Parathyroid adenoma (tissue), 2 donors: ENCODE measurements around the gene COL18A1.

ENCODE experiments used
- H2AFZ ChIP-seq: fragments of 300-600 bp; sonication (generic); one replicate; pipeline ENCODE4 v1.7.0; 2017; ENCODE audit warnings: antibody characterized with exemption, mild to moderate bottlenecking
- H3K27ac ChIP-seq: fragments of 300-600 bp; sonication (generic); one replicate; pipeline ENCODE4 v1.7.0; 2017
- H3K27me3 ChIP-seq: fragments of 300-600 bp; sonication (generic); one replicate; pipeline ENCODE4 v1.7.0; 2017; ENCODE audit warnings: low read length; ENCODE audit not compliant: control insufficient read depth, insufficient read depth
- H3K36me3 ChIP-seq: fragments of 300-600 bp; sonication (generic); one replicate; pipeline ENCODE4 v1.7.0; 2017; ENCODE audit warnings: low read length; ENCODE audit not compliant: control insufficient read depth, insufficient read depth
- H3K4me1 ChIP-seq: fragments of 300-600 bp; sonication (generic); one replicate; pipeline ENCODE4 v1.7.0; 2017; ENCODE audit warnings: control low read depth
- H3K4me2 ChIP-seq: fragments of 300-600 bp; sonication (generic); one replicate; pipeline ENCODE4 v1.7.0; 2017; ENCODE audit warnings: low read length
- H3K4me3 ChIP-seq: fragments of 300-600 bp; sonication (generic); one replicate; pipeline ENCODE4 v1.7.0; 2017; ENCODE audit warnings: low read depth, low read length
- H3K79me2 ChIP-seq: fragments of 300-600 bp; sonication (generic); one replicate; pipeline ENCODE4 v1.7.0; 2017; ENCODE audit warnings: control low read depth
- H3K9ac ChIP-seq: fragments of 300-600 bp; sonication (generic); one replicate; pipeline ENCODE4 v1.7.0; 2017; ENCODE audit warnings: mild to moderate bottlenecking
- H3K9me3 ChIP-seq: fragments of 300-600 bp; sonication (generic); one replicate; pipeline ENCODE4 v1.7.0; 2017; ENCODE audit warnings: low read length; ENCODE audit not compliant: control insufficient read depth
- CTCF ChIP-seq: fragments of 300-600 bp; sonication (generic); IDR thresholded peaks from one replicate; pipeline ENCODE4 v1.7.0; 2017; ENCODE audit warnings: antibody characterized with exemption, mild to moderate bottlenecking
- donor health status: primary hyperparathyroidism.

Gene COL18A1

GRCh38 chr21:45511661-45512431 lies 106.9 kb downstream of the COL18A1 start:
- Histone ChIP-seq H3K27ac (no peak overlapping the region), H3K27me3 (no peaks in the 10 kb centered on the region), H3K4me1 (no peaks in the 10 kb centered on the region), H3K9me3 (no peaks in the 10 kb centered on the region), H3K4me3 (no peak overlapping the region), H2AFZ (no peak overlapping the region), H3K79me2 (no peaks in the 10 kb centered on the region), H3K4me2 (no peak overlapping the region), H3K36me3 (no peaks in the 10 kb centered on the region), H3K9ac (no peak overlapping the region)
- no peak for TF ChIP-seq CTCF

DNA sequence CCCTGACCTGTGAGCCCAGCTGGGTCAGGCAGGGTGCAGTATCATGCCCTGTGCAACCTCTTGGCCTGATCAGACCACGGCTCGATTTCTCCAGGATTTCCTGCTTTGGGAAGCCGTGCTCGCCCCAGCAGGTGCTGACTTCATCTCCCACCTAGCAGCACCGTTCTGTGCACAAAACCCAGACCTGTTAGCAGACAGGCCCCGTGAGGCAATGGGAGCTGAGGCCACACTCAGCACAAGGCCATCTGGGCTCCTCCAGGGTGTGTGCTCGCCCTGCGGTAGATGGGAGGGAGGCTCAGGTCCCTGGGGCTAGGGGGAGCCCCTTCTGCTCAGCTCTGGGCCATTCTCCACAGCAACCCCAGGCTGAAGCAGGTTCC lies 107.6 kb downstream of the COL18A1 start:
- TF ChIP-seq CTCF: no peak
- no peaks in the 10 kb centered on the region for H3K79me2 ChIP-seq
- no peaks in the 10 kb centered on the region for H3K4me1 ChIP-seq
- no peaks in the 10 kb centered on the region for H3K9me3 ChIP-seq
- no peak overlapping the region for H2AFZ ChIP-seq
- H3K36me3 ChIP-seq: no peaks in the 10 kb centered on the region
- no peak overlapping the region for H3K27ac ChIP-seq
- H3K4me3 ChIP-seq: no peak overlapping the region
- no peak overlapping the region for H3K4me2 ChIP-seq
- H3K9ac ChIP-seq: no peak overlapping the region
- no peaks in the 10 kb centered on the region for H3K27me3 ChIP-seq

GRCh38 chr21:45513003-45513717 lies 108.2 kb downstream of the COL18A1 start:
- H3K9ac ChIP-seq: no peak overlapping the region
- no peak overlapping the region for H2AFZ ChIP-seq
- no peaks in the 10 kb centered on the region for H3K9me3 ChIP-seq
- no peak overlapping the region for H3K4me3 ChIP-seq
- H3K36me3 ChIP-seq: no peaks in the 10 kb centered on the region
- no peaks in the 10 kb centered on the region for H3K4me1 ChIP-seq
- no peak for TF ChIP-seq CTCF
- H3K27ac ChIP-seq: no peak overlapping the region
- no peaks in the 10 kb centered on the region for H3K27me3 ChIP-seq
- no peaks in the 10 kb centered on the region for H3K79me2 ChIP-seq
- H3K4me2 ChIP-seq: no peak overlapping the region

DNA sequence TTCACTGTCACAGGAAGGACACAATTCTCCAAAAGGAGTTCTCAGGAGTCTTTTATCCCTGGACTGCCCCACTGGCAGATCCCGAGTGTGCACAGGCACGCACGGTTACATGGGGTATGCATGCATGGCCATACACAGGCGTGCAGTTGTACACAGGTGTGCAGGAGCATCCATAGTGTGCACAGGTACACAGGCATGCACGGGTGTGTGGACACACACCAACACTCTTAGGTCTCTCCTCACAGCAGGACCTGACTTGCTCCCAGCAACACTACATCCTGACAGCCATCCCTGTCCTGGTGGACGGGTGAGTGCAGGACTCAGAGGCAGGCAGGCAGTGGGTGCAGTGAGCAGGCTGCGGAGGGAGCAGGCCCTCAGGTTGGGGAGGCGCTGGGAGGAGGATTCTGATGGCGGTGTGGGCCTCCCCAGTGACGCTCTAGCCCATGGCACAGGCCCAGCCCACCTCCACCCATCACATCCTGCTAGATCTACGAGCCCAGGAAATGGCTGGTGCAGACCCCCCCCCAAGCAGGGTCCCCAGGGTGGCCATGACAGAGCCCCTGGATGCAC lies 108.9 kb downstream of the COL18A1 start:
- H3K9ac ChIP-seq: no peak overlapping the region
- H3K36me3 ChIP-seq: no peaks in the 10 kb centered on the region
- no peaks in the 10 kb centered on the region for H3K27me3 ChIP-seq
- H3K27ac ChIP-seq: no peak overlapping the region
- no peak overlapping the region for H3K4me3 ChIP-seq
- H3K79me2 ChIP-seq: no peaks in the 10 kb centered on the region
- no peak overlapping the region for H2AFZ ChIP-seq
- H3K4me2 ChIP-seq: no peak overlapping the region
- no peaks in the 10 kb centered on the region for H3K9me3 ChIP-seq
- TF ChIP-seq CTCF: no peak
- H3K4me1 ChIP-seq: no peaks in the 10 kb centered on the region
